ENCODE results near the gene VGF.

Gene VGF

DNA sequence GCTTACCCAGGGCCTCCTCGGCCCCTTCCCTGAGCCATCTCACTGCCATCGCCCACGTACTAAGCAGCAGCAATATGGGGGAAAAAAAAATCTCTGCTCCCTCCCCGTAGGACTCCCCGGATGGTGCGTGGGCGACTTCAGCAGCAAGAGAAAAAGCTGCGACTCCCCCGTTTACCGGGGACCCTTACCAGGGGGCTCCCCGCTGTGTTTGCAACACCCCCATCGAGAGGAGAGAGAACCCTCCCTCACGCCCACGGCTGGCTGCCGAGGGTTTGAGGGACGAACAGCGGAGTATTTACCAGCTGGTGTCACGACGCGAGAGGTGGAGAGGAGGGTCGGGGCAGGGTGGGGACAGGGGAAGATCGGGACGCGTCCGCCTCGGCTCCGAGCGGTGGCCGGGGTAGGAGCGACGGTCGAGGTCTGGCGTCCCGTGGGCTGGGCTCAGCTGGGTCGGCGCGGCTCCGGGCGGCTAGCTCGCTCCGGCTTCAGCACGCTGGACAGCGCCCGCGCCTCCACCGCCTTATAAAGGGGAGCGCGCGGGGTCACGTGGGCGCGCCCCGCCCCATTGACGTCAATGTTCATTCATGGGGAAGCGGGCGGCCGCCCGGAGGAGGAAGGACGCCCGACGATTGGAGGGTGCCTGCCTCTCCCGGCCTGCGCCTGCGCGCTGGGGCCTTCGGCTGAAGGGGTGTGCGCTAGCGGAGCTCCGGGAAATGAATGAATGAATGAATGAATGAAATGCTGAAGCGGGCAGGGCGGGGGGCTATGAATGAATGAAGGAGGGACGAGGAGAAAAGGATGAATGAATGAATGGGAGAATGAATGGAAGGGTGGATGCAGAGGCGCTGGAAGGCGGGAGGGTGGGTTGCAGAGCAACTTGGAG is at the start of gene VGF:
Gene VGF (minus strand): TSS at position 495 of the 883 bp plus-strand sequence. CDS start 726 bp downstream, outside the sequence.
- ChIA-PET POLR2A (interaction anchor here (1.4 kb wide), 1 partner anchor 52 kb away, joined by 5 read pairs; the partner anchor contains the start of genes PLOD3 and ZNHIT1), CTCF (interaction anchor here (1.1 to 2.7 kb wide), 9 partner anchors 8 to 87 kb away, joined by 3 to 28 read pairs (median 4); partner anchors contain the start of gene AP1S1)
- no peak for TF ChIP-seq CTCF (IDR thresholded peaks at IDR 0.05; ENCODE audit: insufficient read depth, low read length, missing control alignments)
- peak within 1 kb of the TSS; percentile 13 for H3K4me3 ChIP-seq (ENCODE audit: low read depth, low read length)
- DNase-seq (ENCODE audit: low read depth, low spot score) = no peak

DNA sequence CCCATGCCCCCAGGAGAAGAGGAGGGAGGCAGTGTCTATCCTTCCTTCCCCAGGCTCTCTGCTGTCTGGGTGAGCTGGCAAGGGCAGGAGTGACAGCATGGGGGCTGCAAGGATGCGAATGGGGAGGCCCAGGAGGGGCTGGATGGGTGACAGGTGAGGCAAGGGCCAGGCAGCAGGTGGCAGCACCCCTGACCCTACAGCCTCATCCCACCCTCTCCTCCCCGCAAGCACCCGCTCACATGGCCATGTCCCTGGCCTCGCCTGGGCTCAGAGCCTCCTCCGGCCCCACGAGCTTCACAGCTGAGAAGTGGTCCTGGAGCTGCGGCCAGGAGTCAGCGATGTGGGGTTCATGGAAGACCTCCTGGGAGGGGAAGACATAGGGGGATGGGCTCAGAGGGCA is 46.6 kb upstream of the VGF start:
- no peak for TF ChIP-seq CTCF (IDR thresholded peaks at IDR 0.05; ENCODE audit: insufficient read depth, low read length, missing control alignments)
- ChIA-PET POLR2A (interaction anchor here (1.1 kb wide), 1 partner anchor 32 kb away, joined by 3 read pairs; no protein-coding TSS in a partner anchor), CTCF (interaction anchor here (9.8 kb wide), 1 partner anchor 18 kb away, joined by 105 read pairs; no protein-coding TSS in a partner anchor)
- no peak overlapping the region for H3K4me3 ChIP-seq (ENCODE audit: low read depth, low read length)
- DNase-seq (ENCODE audit: low read depth, low spot score) = no peak

DNA sequence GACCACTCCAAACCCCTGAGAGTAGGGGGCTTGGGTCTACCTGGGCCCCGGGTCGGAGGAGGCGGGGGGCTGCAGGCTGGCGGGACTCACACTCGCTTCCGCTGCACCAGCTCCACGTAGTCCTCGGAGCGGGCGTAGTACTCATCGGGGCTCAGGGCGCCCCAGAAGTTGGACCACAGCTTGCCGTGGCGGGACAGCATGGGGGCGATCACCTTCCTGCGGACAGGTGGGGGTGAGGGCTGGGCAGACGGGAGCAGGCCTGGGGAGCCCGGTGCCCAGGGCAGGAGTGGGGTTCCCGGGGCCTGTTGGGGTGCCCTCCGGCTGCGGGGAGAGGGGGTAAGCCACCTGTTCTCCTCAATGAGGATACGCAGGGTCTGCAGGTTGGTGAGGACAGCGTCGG is 46.1 kb upstream of the VGF start:
- no peak overlapping the region for H3K4me3 ChIP-seq (ENCODE audit: low read depth, low read length)
- TF ChIP-seq CTCF (IDR thresholded peaks at IDR 0.05; ENCODE audit: insufficient read depth, low read length, missing control alignments) = no peak
- POLR2A ChIA-PET = no interaction called here
- CTCF ChIA-PET = interaction anchor here (1.6 to 9.8 kb wide), 3 partner anchors 18 to 71 kb away, joined by 4 to 105 read pairs (median 5); no protein-coding TSS in a partner anchor
- DNase-seq (ENCODE audit: low read depth, low spot score) = no peak

- CTCF ChIA-PET = interaction anchor here (0.6 to 9.8 kb wide), 6 partner anchors 8 to 73 kb away, joined by 3 to 105 read pairs (median 4); partner anchors contain the start of genes MOGAT3 and ZNHIT1
- POLR2A ChIA-PET = no interaction called here
- TF ChIP-seq CTCF (IDR thresholded peaks at IDR 0.05; ENCODE audit: insufficient read depth, low read length, missing control alignments) = no peak
Measured at GRCh38 chr7:101210143-101210542, 44.8 kb upstream of the VGF start.

GRCh38 chr7:101208794-101209193 is 43.4 kb upstream of the VGF start:
- no peak overlapping the region for H3K4me3 ChIP-seq (ENCODE audit: low read depth, low read length)
- POLR2A ChIA-PET = interaction anchor here (0.7 kb wide), 2 partner anchors 8 to 24 kb away, joined by 3 read pairs; partner anchors contain the start of gene PLOD3
- DNase-seq (ENCODE audit: low read depth, low spot score) = no peak
- TF ChIP-seq CTCF (IDR thresholded peaks at IDR 0.05; ENCODE audit: insufficient read depth, low read length, missing control alignments) = no peak
- CTCF ChIA-PET = interaction anchor here (1.1 to 2.4 kb wide), 3 partner anchors 17 to 74 kb away, joined by 3 to 20 read pairs (median 6); no protein-coding TSS in a partner anchor

More at GRCh38 chr7:101210143-101210542, 44.8 kb upstream of the VGF start:
- no peak overlapping the region for H3K4me3 ChIP-seq (ENCODE audit: low read depth, low read length)
- no peak for DNase-seq (ENCODE audit: low read depth, low spot score)

DNA sequence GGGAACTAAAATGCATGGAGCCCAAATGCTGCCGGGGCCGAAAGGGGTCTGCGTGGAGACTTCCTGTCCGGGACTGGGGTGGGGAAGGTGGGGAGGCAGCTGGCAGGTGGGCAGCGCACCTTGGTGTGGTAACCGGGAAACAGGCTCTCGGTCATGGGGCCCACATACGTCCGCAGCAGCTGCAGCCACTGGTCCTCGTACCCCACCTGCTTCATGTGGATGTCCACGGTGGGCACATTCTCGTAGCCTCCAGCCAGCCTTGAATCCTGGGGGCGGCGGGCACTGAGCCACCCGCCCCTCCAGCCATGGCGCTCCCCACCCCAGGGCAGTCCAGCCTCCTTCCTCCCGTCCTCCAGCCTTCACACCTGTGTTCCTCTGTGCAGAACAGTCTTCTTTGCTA is 42.1 kb upstream of the VGF start:
- POLR2A ChIA-PET = interaction anchor here (2.0 kb wide), 1 partner anchor 10 kb away, joined by 6 read pairs; the partner anchor contains the start of genes PLOD3 and ZNHIT1
- DNase-seq (ENCODE audit: low read depth, low spot score) = no peak
- no peak overlapping the region for H3K4me3 ChIP-seq (ENCODE audit: low read depth, low read length)
- CTCF ChIA-PET = interaction anchor here (0.9 to 2.4 kb wide), 3 partner anchors 10 to 15 kb away, joined by 3 to 20 read pairs (median 5); partner anchors contain the start of genes PLOD3 and ZNHIT1
- no peak for TF ChIP-seq CTCF (IDR thresholded peaks at IDR 0.05; ENCODE audit: insufficient read depth, low read length, missing control alignments)

All from AG04449 (cell line).